Lung (tissue), 12 donors: ENCODE results near the gene SLC17A7. TPM values are rescaled to one million over a fixed set of nuclear protein-coding genes. Genes with fewer than 3 reads are reported as not detected.
A peak's percentile ranks its signal among the peaks of the same experiment; 100 is the strongest.

Experiments
- ATAC-seq: fragments of 200-7000 bp; cut with Tn5 transposase; one replicate; pipeline ENCODE4 v1.9.1; 2020; ENCODE audit warnings: moderate number of reproducible peaks; ENCODE audit not compliant: insufficient read depth, low FRiP score
- DNase-seq, 3 donors: peaks; one replicate each; pipeline ENCODE4 v3.0.0-alpha.2; 2013 to 2017
- H3K27ac ChIP-seq, 2 donors: one replicate each; pipeline ENCODE4 v1.5.1; 2013; ENCODE audit warnings: mild to moderate bottlenecking in 2 of 2, moderate library complexity in 2 of 2, control low read depth in 1 of 2, inconsistent platforms in 1 of 2, low read depth in 1 of 2, low read length in 1 of 2
- H3K27me3 ChIP-seq, 3 donors: one replicate each; pipeline ENCODE4 v1.5.1; 2013; ENCODE audit warnings: low read length in 2 of 3; ENCODE audit not compliant: control insufficient read depth in 3 of 3, insufficient read depth in 3 of 3
- H3K36me3 ChIP-seq, 4 donors: one replicate each; pipeline ENCODE4 v1.5.1; 2013; ENCODE audit warnings: low read length in 4 of 4, mild to moderate bottlenecking in 1 of 4, moderate library complexity in 1 of 4; ENCODE audit not compliant: control insufficient read depth in 4 of 4, insufficient read depth in 4 of 4
- H3K4me1 ChIP-seq, 5 donors: one replicate each; pipeline ENCODE4 v1.5.1; 2013; ENCODE audit warnings: low read length in 5 of 5, mild to moderate bottlenecking in 2 of 5, moderate library complexity in 1 of 5; ENCODE audit not compliant: control insufficient read depth in 5 of 5, insufficient read depth in 5 of 5
- H3K4me3 ChIP-seq: one replicate; pipeline ENCODE4 v1.5.1; 2013; ENCODE audit warnings: mild to moderate bottlenecking, control low read depth, moderate library complexity
- H3K9ac ChIP-seq, 2 donors: one replicate each; pipeline ENCODE4 v1.5.1; 2013; ENCODE audit warnings: low read length in 2 of 2, control low read depth in 1 of 2; ENCODE audit not compliant: insufficient read depth in 1 of 2
- H3K9me3 ChIP-seq, 4 donors: one replicate each; pipeline ENCODE4 v1.5.1; 2013; ENCODE audit warnings: low read length in 3 of 4, mild to moderate bottlenecking in 1 of 4, moderate library complexity in 1 of 4; ENCODE audit not compliant: control insufficient read depth in 4 of 4, insufficient read depth in 3 of 4
- WGBS, 2 donors: extraction: QIAGEN DNeasy Blood & Tissue Kit; methylation state at CpG; one replicate each; pipeline ENCODE4 v1.1.7; 2013; 5-methylcytosine and 5-hydroxymethylcytosine counted together
- polyA plus RNA-seq, 2 donors: library from polyadenylated mRNA; stranded (reverse); fragments of 200-250 nt; gene quantifications; one replicate each; pipeline ENCODE4 v1.2.1, GENCODE V29; 2013
- total RNA-seq, 2 donors: library from RNA; depleted of rRNA in 1 of 2; stranded (reverse); fragments of >200 nt in 1 of 2; gene quantifications; one replicate each; pipeline ENCODE4 v1.2.1, GENCODE V29; 2014 to 2021
- TF ChIP-seq, protein P1 (sequence below): IDR thresholded peaks from 2 replicates; pipeline ENCODE4 v1.5.1; 2012; ENCODE audit warnings: mild to moderate bottlenecking; ENCODE audit errors: control extremely low read depth, extremely low read depth
- donor health status: control.
- donor health status: control.
- donor health status: Bipolar disorder and iron deficiency.
- donor health status: healthy.
- donor health status: DM: yes; HTN: yes; CAD: no.

SLC17A7 gene
- total and polyA plus RNA-seq, 4 donors = 0.10 to 0.51 (median 0.30) TPM

GRCh38 chr19:49479975-49480628, 38.8 kb upstream of the SLC17A7 start:
- Histone ChIP-seq H3K9ac (no peak overlapping the region), H3K27ac (no peak overlapping the region), H3K4me3 (no peak overlapping the region), H3K9me3 (no peaks in the 10 kb centered on the region), H3K27me3 (no peaks in the 10 kb centered on the region), H3K4me1 (peaks cover 0 to 2% (median 0%) of the 10 kb centered on the region in 5 donors), H3K36me3 (peaks cover 0 to 3% (median 0%) of the 10 kb centered on the region in 4 donors)
- 85 to 96% methylated on average over 13 to 14 of the region's 14 CpGs for WGBS, 2 donors
- TF ChIP-seq, protein P1, sequence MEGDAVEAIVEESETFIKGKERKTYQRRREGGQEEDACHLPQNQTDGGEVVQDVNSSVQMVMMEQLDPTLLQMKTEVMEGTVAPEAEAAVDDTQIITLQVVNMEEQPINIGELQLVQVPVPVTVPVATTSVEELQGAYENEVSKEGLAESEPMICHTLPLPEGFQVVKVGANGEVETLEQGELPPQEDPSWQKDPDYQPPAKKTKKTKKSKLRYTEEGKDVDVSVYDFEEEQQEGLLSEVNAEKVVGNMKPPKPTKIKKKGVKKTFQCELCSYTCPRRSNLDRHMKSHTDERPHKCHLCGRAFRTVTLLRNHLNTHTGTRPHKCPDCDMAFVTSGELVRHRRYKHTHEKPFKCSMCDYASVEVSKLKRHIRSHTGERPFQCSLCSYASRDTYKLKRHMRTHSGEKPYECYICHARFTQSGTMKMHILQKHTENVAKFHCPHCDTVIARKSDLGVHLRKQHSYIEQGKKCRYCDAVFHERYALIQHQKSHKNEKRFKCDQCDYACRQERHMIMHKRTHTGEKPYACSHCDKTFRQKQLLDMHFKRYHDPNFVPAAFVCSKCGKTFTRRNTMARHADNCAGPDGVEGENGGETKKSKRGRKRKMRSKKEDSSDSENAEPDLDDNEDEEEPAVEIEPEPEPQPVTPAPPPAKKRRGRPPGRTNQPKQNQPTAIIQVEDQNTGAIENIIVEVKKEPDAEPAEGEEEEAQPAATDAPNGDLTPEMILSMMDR = no peak
- ATAC-seq = no peak
- DNase-seq = no peak

- peaks cover 0 to 3% (median 0%) of the 10 kb centered on the region in 4 donors for H3K36me3 ChIP-seq
- 51 to 62% methylated on average over 27 of the region's 27 CpGs for WGBS, 2 donors
- TF ChIP-seq, protein P1 = peak; percentile 1
- no peak overlapping the region for H3K4me3 ChIP-seq
- H3K9ac ChIP-seq = no peak overlapping the region
- H3K27ac ChIP-seq = peak overlapping the region in 1 of 2 donors; percentile 5
- DNase-seq = peak; percentile 68 to 77 (median 70)
- H3K27me3 ChIP-seq = peaks cover 0 to 3% (median 0%) of the 10 kb centered on the region in 3 donors
- H3K4me1 ChIP-seq = peaks cover 0 to 11% (median 4%) of the 10 kb centered on the region in 5 donors
- ATAC-seq = no peak
- H3K9me3 ChIP-seq = no peaks in the 10 kb centered on the region
Measured at GRCh38 chr19:49475995-49476880, 34.9 kb upstream of the SLC17A7 start.

DNA sequence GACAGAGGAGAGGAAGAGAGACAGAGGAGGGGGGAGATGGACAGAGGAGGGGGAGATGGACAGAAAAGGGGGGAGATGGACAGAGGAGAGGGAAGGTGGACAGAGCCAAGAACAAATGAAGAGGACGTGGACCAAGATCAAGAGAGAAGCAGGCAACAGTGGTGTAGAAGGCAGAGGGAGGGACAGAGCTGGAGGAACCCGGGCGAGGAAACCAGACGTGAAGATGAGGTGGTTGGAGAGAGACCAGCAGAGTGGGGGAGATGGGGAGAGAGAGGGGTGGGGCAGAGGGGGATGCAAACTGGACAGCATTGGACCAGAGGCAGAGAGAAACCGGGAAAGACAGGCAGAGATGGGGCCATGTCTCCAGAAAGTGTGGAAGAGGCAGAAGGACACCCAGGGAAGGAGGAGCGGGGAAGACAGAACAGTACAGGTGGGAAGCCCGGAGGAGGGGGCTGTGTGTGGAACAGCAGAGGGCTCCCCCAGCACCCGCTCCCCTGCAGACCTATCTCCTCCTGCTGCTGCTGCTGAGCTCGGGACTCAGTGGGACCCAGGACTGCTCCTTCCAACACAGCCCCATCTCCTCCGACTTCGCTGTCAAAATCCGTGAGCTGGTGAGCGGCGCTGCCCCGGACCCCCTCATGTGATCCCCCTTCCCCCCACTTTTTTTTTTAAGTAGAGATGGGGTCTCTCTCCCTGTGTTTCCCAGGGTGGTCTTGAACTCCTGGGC, 34.0 kb upstream of the SLC17A7 start:
- Histone ChIP-seq H3K9ac (no peak overlapping the region), H3K27ac (peak overlapping the region in 1 of 2 donors; percentile 84)
- ATAC-seq = no peak

More for the DNA sequence above, 34.0 kb upstream of the SLC17A7 start:
- no peak overlapping the region for H3K4me3 ChIP-seq
- H3K9me3 ChIP-seq = no peaks in the 10 kb centered on the region
- peaks cover 0 to 2% (median 0%) of the 10 kb centered on the region in 4 donors for H3K36me3 ChIP-seq
- peaks cover 0 to 3% (median 0%) of the 10 kb centered on the region in 3 donors for H3K27me3 ChIP-seq
- TF ChIP-seq, protein P1 = no peak
- DNase-seq = peak in 1 of 3 donors; percentile 25
- 71 to 73% methylated on average over 14 to 15 of the region's 15 CpGs for WGBS, 2 donors
- peaks cover 0 to 11% (median 4%) of the 10 kb centered on the region in 5 donors for H3K4me1 ChIP-seq
